Upper lobe of left lung (tissue), 6 donors: ENCODE data around the gene CROCC. TPM values are rescaled to one million over a fixed set of nuclear protein-coding genes. Genes with fewer than 3 reads are reported as not detected.
"Not testable (repeated sequence)": the region's sequence is repeated elsewhere in the genome, so short reads cannot be mapped to it uniquely, and the experiment has no call there.

Experiments
- ATAC-seq, 2 donors: fragments of 200-7000 bp; cut with Tn5 transposase; one replicate each; pipeline ENCODE4 v1.9.1; 2022; ENCODE audit warnings: mild to moderate bottlenecking in 2 of 2, moderate library complexity in 2 of 2; ENCODE audit not compliant: low FRiP score in 2 of 2
- DNase-seq, 2 donors: peaks; one replicate each; pipeline ENCODE4 v3.0.0-alpha.2; 2019 to 2020
- H3K27ac ChIP-seq, 4 donors: fragments of 200-600 bp; sonication (generic); one replicate each; pipeline ENCODE4 v1.5.1; 2016 to 2019
- H3K27me3 ChIP-seq, 4 donors: fragments of 200-600 bp; sonication (generic); one replicate each; pipeline ENCODE4 v1.5.1; 2017 to 2019
- H3K36me3 ChIP-seq, 4 donors: fragments of 200-600 bp; sonication (generic); one replicate each; pipeline ENCODE4 v1.5.1; 2016 to 2019
- H3K4me1 ChIP-seq, 4 donors: fragments of 200-600 bp; sonication (generic); one replicate each; pipeline ENCODE4 v1.5.1; 2018 to 2019
- H3K4me3 ChIP-seq, 4 donors: fragments of 200-600 bp; sonication (generic); one replicate each; pipeline ENCODE4 v1.5.1; 2017 to 2019; ENCODE audit warnings: mild to moderate bottlenecking in 2 of 4, moderate library complexity in 1 of 4
- H3K9me3 ChIP-seq, 4 donors: fragments of 200-600 bp; sonication (generic); one replicate each; pipeline ENCODE4 v1.5.1; 2018 to 2019
- CTCF ChIP-seq, 6 experiments: fragments of 450-650 bp in 4 of 6; fragments of 200-600 bp in 2 of 6; sonication (generic) in 2 of 6; IDR thresholded peaks; one replicate each; pipeline ENCODE4 v1.5.1; 2016 to 2019; ENCODE audit warnings: antibody characterized with exemption in 6 of 6
- EP300 ChIP-seq, 4 donors: sonication (generic); formaldehyde crosslinking; IDR thresholded peaks; one replicate each; pipeline ENCODE4 v1.5.1; 2017; ENCODE audit warnings: antibody characterized with exemption in 4 of 4, control low read depth in 2 of 4
- POLR2A ChIP-seq, 4 donors: fragments of 450-650 bp; IDR thresholded peaks; one replicate each; pipeline ENCODE4 v1.5.1; 2016 to 2017; ENCODE audit warnings: antibody characterized with exemption in 4 of 4, mild to moderate bottlenecking in 2 of 4
- POLR2AphosphoS5 ChIP-seq, 2 donors: sonication (generic); formaldehyde crosslinking; IDR thresholded peaks; one replicate each; pipeline ENCODE4 v1.5.1; 2017; ENCODE audit warnings: antibody characterized with exemption in 2 of 2
- WGBS, 2 donors: methylation state at CpG; one replicate each; pipeline ENCODE4 v1.1.5; 2017 to 2018; 5-methylcytosine and 5-hydroxymethylcytosine counted together
- total RNA-seq, 6 donors: library from RNA; depleted of rRNA in 4 of 6; stranded (reverse); fragments of >200 nt in 4 of 6; gene quantifications; one replicate each; pipeline versions ENCODE4 v1.1.0 to v1.2.1, GENCODE V29; 2016 to 2021
- donor health status: DM: no; HTN: no; CAD: no; lungs with moderate emphysema.
- donor health status: DM: no; HTN: yes; CAD: no; lungs with severe emphysema.

Gene CROCC
- total RNA-seq, 6 donors from 2014 or later = 21.0 to 184 (median 48.9) TPM

- not testable (repeated sequence) for H3K4me3 ChIP-seq, H3K27ac ChIP-seq, H3K4me1 ChIP-seq, H3K9me3 ChIP-seq, ATAC-seq, H3K27me3 ChIP-seq, DNase-seq
- 86 to 89% methylated on average over 4 of the region's 4 CpGs for WGBS, 2 donors
- peaks cover 0 to 40% (median 15%) of the 10 kb centered on the region in 4 donors for H3K36me3 ChIP-seq
Measured at GRCh38 chr1:16952376-16952775, 30.6 kb downstream of the CROCC start.

GRCh38 chr1:16954579-16954978 is 32.8 kb downstream of the CROCC start:
- no peak for ATAC-seq
- Histone ChIP-seq H3K27ac (no peak overlapping the region), H3K4me3 (no peak overlapping the region), H3K27me3 (no peaks in the 10 kb centered on the region), H3K4me1 (peaks cover 0 to 7% (median 3%) of the 10 kb centered on the region in 4 donors), H3K9me3 (no peaks in the 10 kb centered on the region), H3K36me3 (peaks cover 0 to 31% (median 10%) of the 10 kb centered on the region in 4 donors)
- 94 to 95% methylated on average over 11 to 18 of the region's 18 CpGs for WGBS, 2 donors
- TF ChIP-seq POLR2AphosphoS5 (IDR thresholded peaks at IDR 0.05) = no peak
- TF ChIP-seq CTCF (IDR thresholded peaks at IDR 0.05) = no peak
- DNase-seq = peak in 1 of 2 donors; percentile 67

GRCh38 chr1:16955186-16955585 is 33.5 kb downstream of the CROCC start:
- Histone ChIP-seq H3K27ac (no peak overlapping the region), H3K36me3 (peaks cover 0 to 31% (median 10%) of the 10 kb centered on the region in 4 donors), H3K4me3 (no peak overlapping the region), H3K27me3 (no peaks in the 10 kb centered on the region), H3K4me1 (peaks cover 2 to 9% (median 3%) of the 10 kb centered on the region in 4 donors), H3K9me3 (no peaks in the 10 kb centered on the region)
- no peak for ATAC-seq
- DNase-seq = peak in 1 of 2 donors; percentile 80
- no peak for TF ChIP-seq EP300 (IDR thresholded peaks at IDR 0.05)
- no peak for TF ChIP-seq POLR2A (IDR thresholded peaks at IDR 0.05)
- TF ChIP-seq POLR2AphosphoS5 (IDR thresholded peaks at IDR 0.05) = no peak
- WGBS, 2 donors = 94 to 96% methylated on average over 13 to 25 of the region's 25 CpGs

- Histone ChIP-seq H3K27ac (no peak overlapping the region), H3K36me3 (peaks cover 0 to 31% (median 10%) of the 10 kb centered on the region in 4 donors), H3K4me1 (peaks cover 6 to 20% (median 9%) of the 10 kb centered on the region in 4 donors), H3K27me3 (no peaks in the 10 kb centered on the region), H3K4me3 (no peak overlapping the region), H3K9me3 (no peaks in the 10 kb centered on the region)
- 91 to 92% methylated on average over 8 of the region's 8 CpGs for WGBS, 2 donors
- DNase-seq = no peak
- ATAC-seq = no peak
- no peak for TF ChIP-seq POLR2A (IDR thresholded peaks at IDR 0.05)
- no peak for TF ChIP-seq EP300 (IDR thresholded peaks at IDR 0.05)
- TF ChIP-seq CTCF (IDR thresholded peaks at IDR 0.05) = no peak
- no peak for TF ChIP-seq POLR2AphosphoS5 (IDR thresholded peaks at IDR 0.05)
Measured at GRCh38 chr1:16956775-16957174, 35.0 kb downstream of the CROCC start.

- no peak overlapping the region for H3K4me3 ChIP-seq
- no peaks in the 10 kb centered on the region for H3K9me3 ChIP-seq
- WGBS, 2 donors = 72 to 74% methylated on average over 7 to 8 of the region's 8 CpGs
- H3K4me1 ChIP-seq = peaks cover 4 to 15% (median 8%) of the 10 kb centered on the region in 4 donors
- no peaks in the 10 kb centered on the region for H3K27me3 ChIP-seq
- DNase-seq = no peak
- ATAC-seq = no peak
- TF ChIP-seq CTCF (IDR thresholded peaks at IDR 0.05) (no peak), POLR2A (IDR thresholded peaks at IDR 0.05) (no peak)
- H3K36me3 ChIP-seq = peaks cover 0 to 31% (median 10%) of the 10 kb centered on the region in 4 donors
- H3K27ac ChIP-seq = no peak overlapping the region
Measured at GRCh38 chr1:16957731-16958130, 36.0 kb downstream of the CROCC start.

GRCh38 chr1:16958475-16958874 is 36.7 kb downstream of the CROCC start:
- Histone ChIP-seq H3K4me1 (peaks cover 4 to 15% (median 8%) of the 10 kb centered on the region in 4 donors), H3K4me3 (no peak overlapping the region), H3K9me3 (no peaks in the 10 kb centered on the region), H3K27ac (no peak overlapping the region), H3K36me3 (peaks cover 0 to 31% (median 10%) of the 10 kb centered on the region in 4 donors), H3K27me3 (no peaks in the 10 kb centered on the region)
- TF ChIP-seq POLR2AphosphoS5 (IDR thresholded peaks at IDR 0.05) (no peak), POLR2A (IDR thresholded peaks at IDR 0.05) (no peak), EP300 (IDR thresholded peaks at IDR 0.05) (no peak), CTCF (IDR thresholded peaks at IDR 0.05) (no peak)
- DNase-seq = peak in 1 of 2 donors; percentile 71
- no peak for ATAC-seq
- 93 to 98% methylated on average over 10 to 11 of the region's 12 CpGs for WGBS, 2 donors
